Stimulated activated CD4-positive, alpha-beta T cell treated with anti-CD3 and anti-CD28 coated beads, Interleukin-2, amount 100 ng/mL, for 24 hours (primary cell): ENCODE measurements around the gene PSMC5.

Source experiments
- DNase-seq, 2 donors: peaks; one replicate each; pipeline ENCODE4 v3.0.0-alpha.2; 2020

The PSMC5 gene

GRCh38 chr17:63821804-63822203 is 5.4 kb upstream of the PSMC5 start:
- no peak for DNase-seq

- DNase-seq: no peak
These were observed 4.7 kb upstream of the PSMC5 start for GRCh38 chr17:63822537-63822936.

- no peak for DNase-seq
These were observed 3.4 kb upstream of the PSMC5 start for GRCh38 chr17:63823659-63824331.

GRCh38 chr17:63824362-63824761 is 2.9 kb upstream of the PSMC5 start:
- DNase-seq: no peak

GRCh38 chr17:63826468-63827001 is 696 bp upstream of the PSMC5 start:
- DNase-seq: no peak

- DNase-seq: no peak
These were observed 580 bp downstream of the PSMC5 start for GRCh38 chr17:63827801-63828221.

GRCh38 chr17:63828936-63829335 is 1.7 kb downstream of the PSMC5 start:
- DNase-seq: no peak

GRCh38 chr17:63830278-63830677 is 3.0 kb downstream of the PSMC5 start:
- no peak for DNase-seq

- no peak for DNase-seq
These were observed 3.8 kb downstream of the PSMC5 start for GRCh38 chr17:63830904-63831491.

- DNase-seq: no peak
These were observed 4.3 kb downstream of the PSMC5 start for GRCh38 chr17:63831505-63831904.

- no peak for DNase-seq
These were observed 4.8 kb downstream of the PSMC5 start for GRCh38 chr17:63832014-63832413.

- no peak for DNase-seq
These were observed 5.2 kb downstream of the PSMC5 start for GRCh38 chr17:63832455-63832854.

GRCh38 chr17:63833026-63833740 is 6.0 kb downstream of the PSMC5 start:
- no peak for DNase-seq

GRCh38 chr17:63833741-63834373 is 6.6 kb downstream of the PSMC5 start:
- no peak for DNase-seq

- DNase-seq: peak; percentile 47 to 75
These were observed 7.4 kb downstream of the PSMC5 start for GRCh38 chr17:63834431-63835166.

GRCh38 chr17:63835167-63835720 is 8.0 kb downstream of the PSMC5 start:
- DNase-seq: no peak

GRCh38 chr17:63836811-63837210 is 9.6 kb downstream of the PSMC5 start:
- no peak for DNase-seq

- no peak for DNase-seq
These were observed 10.2 kb downstream of the PSMC5 start for GRCh38 chr17:63837480-63837879.

GRCh38 chr17:63837962-63838600 is 10.8 kb downstream of the PSMC5 start:
- DNase-seq: no peak

- DNase-seq: no peak
These were observed 11.5 kb downstream of the PSMC5 start for GRCh38 chr17:63838631-63839171.

- DNase-seq: no peak
These were observed 13.5 kb downstream of the PSMC5 start for GRCh38 chr17:63840591-63841349.
